Ishikawa (cell line): ENCODE results near the gene NDUFA13.
A peak's percentile ranks its signal among the peaks of the same experiment; 100 is the strongest.

Experiments
- CREB1 ChIP-seq: IDR thresholded peaks from 2 replicates; pipeline ENCODE4 v1.6.1; 2012; ENCODE audit warnings: low read depth
- EGR1 ChIP-seq: IDR thresholded peaks from 2 replicates; pipeline ENCODE4 v1.6.1; 2012
- EP300 ChIP-seq: IDR thresholded peaks from 2 replicates; pipeline ENCODE4 v1.6.1; 2012; ENCODE audit warnings: borderline replicate concordance
- FOXM1 ChIP-seq: IDR thresholded peaks from 2 replicates; pipeline ENCODE4 v1.6.1; 2012; ENCODE audit warnings: low read depth, borderline replicate concordance
- MAX ChIP-seq: IDR thresholded peaks from 2 replicates; pipeline ENCODE4 v1.6.1; 2012
- REST ChIP-seq: IDR thresholded peaks from 2 replicates; pipeline ENCODE4 v1.6.1; 2012; ENCODE audit warnings: low read depth, mild to moderate bottlenecking
- TAF1 ChIP-seq: IDR thresholded peaks from 2 replicates; pipeline ENCODE4 v1.6.1; 2012; ENCODE audit warnings: low read depth, mild to moderate bottlenecking
- TEAD4 ChIP-seq: IDR thresholded peaks from 2 replicates; pipeline ENCODE4 v1.6.1; 2012
- USF1 ChIP-seq: IDR thresholded peaks from 2 replicates; pipeline ENCODE4 v1.6.1; 2012
- YY1 ChIP-seq: IDR thresholded peaks from 2 replicates; pipeline ENCODE4 v1.6.1; 2012; ENCODE audit warnings: low read depth
- ZBTB7A ChIP-seq: IDR thresholded peaks from 2 replicates; pipeline ENCODE4 v1.6.1; 2012; ENCODE audit warnings: low read depth

DNA sequence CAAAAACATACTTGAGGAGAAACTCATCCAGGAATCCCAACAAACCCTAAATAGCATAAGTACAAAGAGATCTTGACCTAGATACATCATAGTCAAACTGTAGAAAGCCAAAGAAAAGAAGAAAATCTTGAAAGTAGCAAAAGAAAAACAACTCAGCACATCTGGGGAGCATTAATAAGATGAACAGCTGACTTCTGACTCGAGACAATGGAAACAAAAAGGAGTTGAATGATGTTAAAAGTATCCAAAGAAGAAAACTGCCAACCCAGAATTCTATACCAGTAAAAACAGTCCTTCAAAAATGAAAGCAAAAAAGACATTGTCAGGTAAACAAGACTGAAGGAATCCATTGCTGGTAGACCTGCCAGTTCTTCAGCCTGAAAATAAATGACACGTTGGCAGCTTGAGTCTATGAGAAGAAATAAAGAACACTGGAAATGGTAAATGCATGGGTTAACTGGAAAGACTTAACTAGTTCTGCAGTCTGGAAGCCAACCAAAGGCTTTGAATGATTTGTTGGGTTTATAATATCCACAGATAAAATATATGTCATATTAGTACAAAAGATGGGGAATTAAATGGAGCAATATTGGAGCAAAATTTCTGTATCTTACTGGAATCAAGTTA is 47.5 kb upstream of the NDUFA13 start:
- TF ChIP-seq ZBTB7A (no peak), USF1 (0 out of 2 replicates have a peak, but pooled peaks have one; percentile 16), YY1 (no peak), CREB1 (no peak), EGR1 (no peak), TEAD4 (no peak), TAF1 (no peak), REST (no peak), EP300 (no peak), MAX (no peak), FOXM1 (no peak)
